HG02623 (cell line): ENCODE results near the gene FNDC3B.
"Not testable (repeated sequence)": the region's sequence is repeated elsewhere in the genome, so short reads cannot be mapped to it uniquely, and the experiment has no call there.

ENCODE experiments used
- ATAC-seq: cut with Tn5 transposase; IDR thresholded peaks from one replicate; pipeline ENCODE4 v1.9.1; 2021; ENCODE audit warnings: moderate library complexity; ENCODE audit not compliant: unreplicated experiment

The FNDC3B gene

DNA sequence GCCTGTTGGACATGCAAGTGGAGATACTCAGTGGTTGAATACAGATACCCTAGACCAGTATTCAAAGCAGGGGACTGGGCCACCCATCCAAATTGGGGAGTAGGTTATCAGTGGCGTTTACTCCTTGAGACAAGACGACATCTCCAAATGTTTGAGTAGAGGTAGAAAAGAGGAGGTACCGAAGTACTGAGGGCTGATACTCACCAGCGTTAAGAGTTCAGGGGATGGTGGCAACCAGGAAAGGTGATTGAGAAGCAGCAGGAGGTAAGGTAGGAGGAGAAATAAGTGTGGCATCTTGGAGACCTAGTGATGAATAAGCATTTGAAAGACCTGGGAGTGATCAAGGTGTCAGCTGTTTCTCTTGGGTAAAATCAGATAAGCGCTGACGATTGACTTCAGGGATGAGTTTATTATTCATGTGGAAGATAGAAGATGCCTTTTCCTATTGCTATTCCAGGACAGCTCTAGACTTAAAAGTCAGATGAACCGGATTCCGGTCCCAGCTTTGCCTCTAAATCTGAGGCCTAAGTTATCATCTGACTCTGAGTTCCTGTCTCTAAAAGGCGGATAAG is 312.6 kb downstream of the FNDC3B start:
- ATAC-seq: no peak

DNA sequence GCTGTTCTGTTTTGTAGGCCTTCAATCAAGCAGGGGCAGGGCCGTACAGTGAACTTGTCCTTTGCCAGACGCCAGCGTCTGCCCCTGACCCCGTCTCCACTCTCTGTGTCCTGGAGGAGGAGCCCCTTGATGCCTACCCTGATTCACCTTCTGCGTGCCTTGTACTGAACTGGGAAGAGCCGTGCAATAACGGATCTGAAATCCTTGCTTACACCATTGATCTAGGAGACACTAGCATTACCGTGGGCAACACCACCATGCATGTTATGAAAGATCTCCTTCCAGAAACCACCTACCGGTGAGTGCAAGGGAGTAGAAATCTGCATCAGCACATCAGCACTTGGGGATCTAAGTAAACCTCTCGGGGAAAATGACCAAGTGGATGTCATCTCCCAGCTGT is 313.4 kb downstream of the FNDC3B start:
- no peak for ATAC-seq

- ATAC-seq: no peak
Measured at GRCh38 chr3:172354931-172355499, 315.6 kb downstream of the FNDC3B start.

DNA sequence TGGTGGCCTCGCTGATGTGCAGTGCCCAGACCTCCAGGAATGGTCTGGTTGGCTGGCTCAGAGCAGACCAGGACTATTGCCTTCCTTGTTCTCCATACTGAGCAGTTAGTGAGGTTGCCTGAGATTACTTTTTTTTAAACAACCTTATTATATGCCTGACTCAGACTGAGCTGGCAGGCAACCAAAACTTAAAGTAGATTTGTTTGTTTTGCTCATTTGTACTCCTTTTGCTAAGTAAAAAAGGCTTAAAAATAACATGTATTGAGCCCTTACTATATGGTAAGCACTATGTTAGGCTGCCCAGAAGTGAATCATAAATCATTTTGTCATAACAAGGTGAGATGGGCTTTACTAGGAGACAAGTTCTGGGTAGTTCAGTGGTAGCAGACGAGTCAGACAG is 316.5 kb downstream of the FNDC3B start:
- ATAC-seq: no peak

DNA sequence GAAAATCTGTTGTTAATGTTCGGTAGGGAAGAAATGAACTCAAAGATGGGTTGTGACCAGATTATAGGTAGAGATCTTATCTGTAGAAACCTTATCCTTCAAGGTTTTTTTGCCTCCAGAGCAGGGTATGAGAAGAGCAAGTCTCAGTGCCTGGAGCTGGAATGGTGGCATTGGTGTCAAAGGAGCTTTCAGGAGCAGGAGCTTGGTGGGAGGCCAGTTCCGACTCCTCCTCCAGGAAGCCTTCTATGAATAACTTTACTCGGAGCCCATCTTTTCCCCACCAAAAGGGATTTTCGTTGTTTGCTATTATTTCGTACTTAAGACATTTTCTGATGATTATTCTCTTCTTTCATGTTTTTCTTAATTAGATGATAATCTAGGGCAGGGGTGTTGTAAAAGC is 317.0 kb downstream of the FNDC3B start:
- no peak for ATAC-seq

DNA sequence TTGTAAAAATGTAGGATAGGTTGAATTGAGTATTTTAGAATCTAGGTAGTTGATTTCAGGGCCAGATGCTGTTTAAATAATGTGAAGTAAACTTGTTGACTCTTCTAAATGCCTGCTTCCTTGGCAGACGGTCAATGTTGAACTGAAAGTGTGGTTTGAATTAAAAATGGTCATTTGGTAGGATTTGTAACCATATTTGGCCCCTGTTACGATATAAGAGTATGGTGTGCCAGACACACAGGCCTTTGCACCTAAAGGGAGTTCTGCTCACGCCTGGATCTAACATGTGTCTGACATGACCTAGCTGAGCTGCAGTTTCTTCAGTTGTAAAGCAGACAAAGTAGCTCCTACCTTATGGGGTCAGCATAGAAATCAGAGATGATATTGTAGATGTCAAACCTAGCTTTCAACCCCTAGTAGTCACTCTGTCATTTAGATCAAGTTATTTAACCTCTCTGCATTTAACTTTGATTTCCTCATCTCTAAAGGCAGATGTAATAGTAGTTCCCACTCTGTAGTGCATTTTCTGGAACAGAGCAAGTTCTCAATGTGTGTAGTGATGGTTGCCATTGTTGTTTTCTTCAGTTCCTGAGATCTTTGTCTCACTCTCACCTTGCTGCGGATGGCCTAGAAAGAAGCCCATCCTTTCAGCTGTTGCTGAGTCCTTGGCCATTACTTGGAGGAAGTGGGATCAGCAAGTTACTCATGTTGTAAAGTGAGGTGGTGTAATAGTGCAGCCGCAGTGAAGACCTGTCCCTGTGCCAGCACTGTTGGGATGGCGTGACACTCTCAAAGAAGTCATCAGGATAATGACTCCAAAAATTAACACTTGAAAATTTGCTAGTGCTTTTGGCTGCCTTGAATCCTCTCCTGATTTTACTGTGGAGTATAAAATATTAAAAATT is 318.7 kb downstream of the FNDC3B start:
- ATAC-seq: no peak

DNA sequence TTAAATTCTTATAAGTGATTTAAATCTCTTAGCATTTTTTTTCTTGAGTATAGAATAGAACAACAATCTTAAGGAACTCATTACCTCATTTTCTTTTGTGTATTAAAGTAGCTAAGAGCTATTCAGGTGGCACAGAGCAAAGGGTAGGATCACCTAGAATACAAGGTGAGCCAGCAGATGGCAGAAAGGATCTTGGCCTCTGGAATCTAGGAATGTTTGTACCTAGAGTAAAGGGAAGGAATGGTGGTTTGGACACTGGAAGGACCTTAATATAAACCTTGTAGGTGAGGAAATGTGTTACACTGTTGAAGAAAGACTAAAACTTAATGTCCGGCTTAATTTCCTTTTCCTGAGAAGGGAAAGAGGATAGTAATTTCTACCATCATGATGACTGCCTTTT is 319.9 kb downstream of the FNDC3B start:
- no peak for ATAC-seq

GRCh38 chr3:172359996-172360395 is 320.6 kb downstream of the FNDC3B start:
- ATAC-seq: no peak

- no peak for ATAC-seq
Measured at GRCh38 chr3:172362583-172362982, 323.2 kb downstream of the FNDC3B start.

DNA sequence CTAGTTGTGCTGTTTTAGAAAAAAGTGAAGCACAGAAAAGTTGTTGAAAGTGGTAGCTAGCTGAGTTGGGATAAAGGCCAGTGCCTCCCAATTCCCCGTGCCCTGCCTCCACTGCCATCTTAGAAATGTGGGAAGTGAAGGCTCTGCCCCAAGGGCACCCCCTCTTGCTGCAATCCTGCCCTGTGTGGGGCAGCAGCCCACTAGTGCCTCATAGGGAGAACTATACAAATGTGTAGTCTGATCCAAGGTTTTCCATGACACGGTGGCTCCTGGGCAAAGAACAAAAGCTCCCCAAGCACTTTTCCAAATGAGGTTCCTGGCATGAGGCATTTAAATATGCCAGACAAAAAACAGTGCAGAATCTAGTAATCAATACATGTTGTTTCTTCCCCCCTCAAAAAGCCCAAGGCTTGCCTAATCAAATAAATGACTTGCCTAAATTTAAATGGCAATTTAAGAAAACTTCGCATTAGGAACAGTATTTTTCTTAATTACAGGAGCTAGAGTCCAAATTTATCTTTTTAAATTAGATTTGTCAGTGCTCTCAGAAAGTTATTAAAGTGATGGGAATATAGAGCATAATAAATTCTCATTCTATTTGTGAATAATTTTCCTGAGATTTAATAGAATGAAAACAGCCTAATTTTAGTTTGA is 325.1 kb downstream of the FNDC3B start:
- ATAC-seq: no peak

- no peak for ATAC-seq
Measured at GRCh38 chr3:172365028-172365567, 325.7 kb downstream of the FNDC3B start.

GRCh38 chr3:172367205-172368105 is 328.1 kb downstream of the FNDC3B start:
- ATAC-seq: no peak

GRCh38 chr3:172368556-172368955 is 329.2 kb downstream of the FNDC3B start:
- not testable (repeated sequence) for ATAC-seq

DNA sequence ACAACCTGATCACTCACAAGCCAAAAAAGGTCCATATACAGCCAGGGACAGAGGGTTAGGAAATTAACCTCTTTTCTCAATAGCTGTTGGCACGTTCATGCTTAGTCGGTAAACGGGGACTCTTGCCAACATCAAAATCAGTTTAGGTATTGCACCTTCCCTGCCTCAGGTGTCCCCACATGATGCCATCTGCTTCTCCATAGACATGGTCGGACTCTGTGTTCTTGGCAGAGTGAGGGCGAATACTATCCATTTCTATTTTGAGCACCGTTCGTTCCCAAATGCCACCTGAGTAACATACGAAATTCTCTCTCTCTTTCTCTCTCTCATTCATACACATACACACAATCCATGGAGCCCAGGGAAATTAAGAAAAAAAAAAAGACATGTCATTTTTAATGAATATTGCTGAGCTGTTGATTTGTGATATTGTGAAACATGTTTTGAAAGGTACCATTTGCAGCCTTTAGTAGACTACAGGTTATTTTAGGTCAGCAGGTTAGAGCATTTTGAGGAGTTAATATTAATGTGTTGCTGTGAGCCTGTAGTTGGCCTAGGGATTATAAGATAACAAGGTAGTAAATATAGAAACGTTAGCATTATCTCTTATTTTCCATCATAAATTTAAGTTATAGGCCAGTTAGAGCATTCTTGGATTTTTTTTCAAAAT is 330.3 kb downstream of the FNDC3B start:
- ATAC-seq: no peak

DNA sequence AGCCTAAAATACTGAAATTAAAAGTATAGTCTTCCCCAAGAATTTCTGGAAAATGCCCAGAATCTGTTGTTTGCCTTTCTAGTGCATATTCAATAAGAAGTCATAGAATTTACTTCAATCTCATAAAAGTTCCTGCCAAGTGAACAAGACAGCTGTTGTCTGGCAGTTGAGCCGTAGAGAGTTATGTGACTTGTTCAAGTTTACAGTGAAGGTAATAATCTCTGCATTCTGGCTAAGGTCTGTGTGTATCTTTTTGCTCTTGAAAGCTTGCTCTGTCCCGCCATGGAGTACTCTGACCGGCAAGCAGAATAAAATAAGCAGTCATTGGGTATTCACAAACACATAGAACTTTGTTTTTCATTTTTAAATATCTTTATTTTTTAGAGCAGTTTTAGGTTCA is 331.0 kb downstream of the FNDC3B start:
- no peak for ATAC-seq

DNA sequence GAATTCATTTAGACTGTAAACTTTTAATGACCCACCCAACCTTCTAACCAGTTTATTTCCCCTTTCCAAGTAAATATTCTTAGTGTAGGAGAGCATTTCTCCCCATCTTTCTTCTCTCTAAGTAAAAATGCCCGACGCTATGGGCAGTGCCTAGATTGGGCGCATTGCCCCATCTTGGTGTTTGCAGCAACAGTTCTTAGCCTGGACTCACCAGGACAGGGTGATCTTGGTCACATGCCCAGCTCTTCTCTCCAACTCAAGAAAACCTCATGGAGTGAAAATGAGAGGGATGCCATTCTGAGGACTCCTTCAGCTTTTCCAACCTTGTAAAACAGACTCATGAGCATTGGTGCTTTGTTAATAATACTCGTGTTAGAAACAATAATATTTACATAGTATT is 332.2 kb downstream of the FNDC3B start:
- ATAC-seq: no peak

- ATAC-seq: no peak
Measured at GRCh38 chr3:172372895-172373294, 333.5 kb downstream of the FNDC3B start.

GRCh38 chr3:172373912-172374311 is 334.5 kb downstream of the FNDC3B start:
- ATAC-seq: no peak

DNA sequence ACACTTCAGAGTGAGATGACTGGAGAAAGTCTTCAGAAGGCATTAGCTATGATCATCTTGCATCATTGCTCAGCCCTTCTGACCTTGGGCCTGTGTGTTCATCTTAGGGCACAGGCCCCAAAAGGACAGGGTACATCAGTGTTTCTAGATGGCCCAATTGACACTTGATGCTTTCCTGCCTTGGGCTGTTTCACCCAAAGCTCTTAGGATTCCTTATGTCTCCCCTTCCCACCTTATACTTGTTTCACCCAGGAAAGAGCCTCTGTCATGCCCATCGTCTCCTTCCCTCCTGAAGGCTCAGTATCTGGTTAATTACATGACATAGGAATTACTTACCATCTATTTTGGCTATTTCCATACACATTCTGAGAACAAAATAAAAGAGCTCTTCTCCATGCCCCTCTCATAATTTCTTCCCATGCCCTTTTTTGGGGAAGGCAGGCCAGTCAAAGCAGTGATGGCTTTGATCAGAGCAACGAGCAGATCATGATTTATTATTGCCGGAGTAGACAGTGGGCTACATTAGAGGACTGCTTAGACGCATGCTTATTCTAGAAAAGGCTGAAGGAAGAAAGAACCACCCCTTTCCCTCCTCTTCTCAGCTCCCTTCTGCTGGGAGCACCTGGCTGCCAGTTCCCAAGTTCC is 335.9 kb downstream of the FNDC3B start:
- ATAC-seq: no peak
